BE2C (cell line): ENCODE data around the gene HOMER2.

Experiments used
- DNase-seq: peaks from one replicate; pipeline ENCODE4 v3.0.0-alpha.2; 2020
- H3K27me3 ChIP-seq: fragments of 250-450 bp; sonication (Bioruptor Pico); 2 replicates; pipeline ENCODE4 v1.5.1; 2020; ENCODE audit warnings: mild to moderate bottlenecking
- H3K36me3 ChIP-seq: fragments of 250-450 bp; sonication (Bioruptor Pico); 2 replicates; pipeline ENCODE4 v1.5.1; 2020; ENCODE audit warnings: mild to moderate bottlenecking
- H3K4me1 ChIP-seq: fragments of 250-450 bp; sonication (Bioruptor Pico); 2 replicates; pipeline ENCODE4 v1.5.1; 2020
- H3K4me3 ChIP-seq: 2 replicates; pipeline ENCODE4 v1.5.1; 2011; ENCODE audit warnings: low read depth, low read length
- H3K9me3 ChIP-seq: fragments of 250-450 bp; sonication (Bioruptor Pico); 2 replicates; pipeline ENCODE4 v1.5.1; 2020
- CTCF ChIP-seq: IDR thresholded peaks from 2 replicates; pipeline ENCODE4 v1.5.1; 2012; ENCODE audit warnings: mild to moderate bottlenecking, low read depth, low read length

Gene HOMER2

GRCh38 chr15:82914396-82914795, 38.1 kb downstream of the HOMER2 start:
- Histone ChIP-seq H3K27me3 (no peaks in the 10 kb centered on the region), H3K36me3 (no peaks in the 10 kb centered on the region), H3K4me1 (no peaks in the 10 kb centered on the region), H3K4me3 (no peak overlapping the region), H3K9me3 (no peaks in the 10 kb centered on the region)
- no peak for DNase-seq
- no peak for TF ChIP-seq CTCF

GRCh38 chr15:82911458-82911857, 41.1 kb downstream of the HOMER2 start:
- no peak for TF ChIP-seq CTCF
- no peaks in the 10 kb centered on the region for H3K4me1 ChIP-seq
- no peaks in the 10 kb centered on the region for H3K36me3 ChIP-seq
- H3K4me3 ChIP-seq = no peak overlapping the region
- H3K9me3 ChIP-seq = no peaks in the 10 kb centered on the region
- DNase-seq = no peak
- H3K27me3 ChIP-seq = no peaks in the 10 kb centered on the region

- DNase-seq = no peak
- no peaks in the 10 kb centered on the region for H3K9me3 ChIP-seq
- H3K27me3 ChIP-seq = no peaks in the 10 kb centered on the region
- H3K4me1 ChIP-seq = no peaks in the 10 kb centered on the region
- H3K36me3 ChIP-seq = no peaks in the 10 kb centered on the region
- no peak for TF ChIP-seq CTCF
- H3K4me3 ChIP-seq = no peak overlapping the region
Measured at GRCh38 chr15:82910721-82911120, 41.8 kb downstream of the HOMER2 start.

- no peak overlapping the region for H3K4me3 ChIP-seq
- DNase-seq = no peak
- H3K9me3 ChIP-seq = no peaks in the 10 kb centered on the region
- no peaks in the 10 kb centered on the region for H3K36me3 ChIP-seq
- H3K4me1 ChIP-seq = no peaks in the 10 kb centered on the region
- no peaks in the 10 kb centered on the region for H3K27me3 ChIP-seq
- no peak for TF ChIP-seq CTCF
Measured at GRCh38 chr15:82909080-82909815, 43.3 kb downstream of the HOMER2 start.

GRCh38 chr15:82907350-82907749, 45.2 kb downstream of the HOMER2 start:
- no peak overlapping the region for H3K4me3 ChIP-seq
- no peaks in the 10 kb centered on the region for H3K9me3 ChIP-seq
- no peaks in the 10 kb centered on the region for H3K4me1 ChIP-seq
- H3K27me3 ChIP-seq = no peaks in the 10 kb centered on the region
- H3K36me3 ChIP-seq = no peaks in the 10 kb centered on the region
- no peak for TF ChIP-seq CTCF
- no peak for DNase-seq

GRCh38 chr15:82904574-82904973, 47.9 kb downstream of the HOMER2 start:
- no peaks in the 10 kb centered on the region for H3K36me3 ChIP-seq
- TF ChIP-seq CTCF = no peak

More at GRCh38 chr15:82904574-82904973, 47.9 kb downstream of the HOMER2 start:
- H3K9me3 ChIP-seq = no peaks in the 10 kb centered on the region
- H3K4me3 ChIP-seq = no peak overlapping the region
- DNase-seq = no peak
- H3K4me1 ChIP-seq = no peaks in the 10 kb centered on the region
- no peaks in the 10 kb centered on the region for H3K27me3 ChIP-seq
